ENCODE measurements around the gene DGCR6.
"Not testable (repeated sequence)": the region's sequence is repeated elsewhere in the genome, so short reads cannot be mapped to it uniquely, and the experiment has no call there.

The DGCR6 gene

DNA sequence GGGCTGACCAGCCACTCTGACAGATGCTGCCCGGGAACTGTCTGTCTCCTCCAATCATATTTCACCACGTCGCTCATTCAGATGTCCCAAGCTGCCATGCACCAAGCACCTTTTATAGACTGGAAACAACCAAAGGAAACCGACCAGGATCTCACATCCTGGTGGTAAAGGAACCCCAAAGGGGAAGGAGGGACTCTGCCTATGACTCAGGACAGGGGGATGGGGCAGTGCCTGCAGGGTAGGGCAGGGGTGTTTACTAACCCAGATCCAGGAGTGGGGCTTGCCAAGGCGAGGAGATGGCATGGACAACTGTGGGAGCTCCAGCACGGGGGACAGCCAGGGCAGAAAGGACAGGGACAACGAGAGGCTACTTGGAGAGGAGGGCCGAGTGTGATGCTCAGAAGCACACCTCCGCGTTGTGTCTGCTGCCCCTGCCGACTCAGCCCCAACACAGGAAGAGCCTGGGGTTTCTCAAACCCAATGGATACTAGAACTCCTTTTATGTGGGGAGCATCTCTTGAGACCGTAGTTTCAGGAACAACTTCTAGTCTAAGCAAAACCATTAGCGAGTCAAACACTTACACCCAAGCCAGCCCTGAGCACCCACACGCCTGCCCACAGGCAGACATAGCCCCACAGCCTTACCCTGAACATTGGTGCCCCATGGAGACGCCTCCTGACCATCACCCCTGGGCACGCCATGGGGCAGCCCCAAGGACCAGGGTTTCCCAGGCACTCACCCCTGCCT, 26.0 kb downstream of the DGCR6 start:
- no peak for DNase-seq (ENCODE audit: low read depth)

DNA sequence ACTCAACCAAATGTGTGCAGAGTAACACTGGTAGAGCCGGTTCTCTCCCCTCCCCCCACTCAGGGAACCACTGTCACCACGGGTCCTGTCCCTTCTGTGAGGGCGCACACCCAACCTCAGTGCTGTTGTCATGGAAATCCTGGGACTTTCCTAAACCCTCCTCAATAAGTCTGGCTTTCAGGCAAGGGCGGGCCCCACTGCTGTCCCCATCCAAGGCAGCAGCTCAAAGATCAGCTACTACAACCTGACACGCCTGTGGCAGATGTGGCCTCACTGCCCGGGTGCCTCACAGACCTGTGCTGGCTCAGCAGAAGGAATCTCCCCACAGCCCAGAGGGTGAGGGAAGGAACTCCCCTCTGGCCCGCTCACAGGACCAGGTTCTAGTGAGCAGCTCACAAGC, 27.8 kb downstream of the DGCR6 start:
- no peak for DNase-seq (ENCODE audit: low read depth)

DNA sequence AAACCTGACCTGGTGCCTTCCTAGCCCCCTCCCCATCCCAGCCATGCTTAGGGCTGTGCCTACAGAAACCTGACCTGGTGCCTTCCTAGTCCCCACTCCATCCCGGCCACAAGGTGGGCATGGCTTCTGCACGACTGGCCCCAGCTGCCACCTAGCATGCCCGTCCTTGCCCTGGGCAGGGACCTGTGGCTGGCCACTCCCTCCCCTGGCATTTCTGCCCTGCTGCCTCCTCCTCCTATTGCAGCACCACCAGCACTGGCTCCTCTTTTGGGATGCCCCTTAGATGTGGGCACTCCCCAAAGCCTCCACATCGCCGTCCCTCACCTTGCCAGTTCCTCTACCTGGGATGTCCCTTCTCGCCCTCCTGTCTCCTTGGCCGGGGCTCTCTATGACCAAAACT, 28.6 kb downstream of the DGCR6 start:
- not testable (repeated sequence) for DNase-seq (ENCODE audit: low read depth)

DNA sequence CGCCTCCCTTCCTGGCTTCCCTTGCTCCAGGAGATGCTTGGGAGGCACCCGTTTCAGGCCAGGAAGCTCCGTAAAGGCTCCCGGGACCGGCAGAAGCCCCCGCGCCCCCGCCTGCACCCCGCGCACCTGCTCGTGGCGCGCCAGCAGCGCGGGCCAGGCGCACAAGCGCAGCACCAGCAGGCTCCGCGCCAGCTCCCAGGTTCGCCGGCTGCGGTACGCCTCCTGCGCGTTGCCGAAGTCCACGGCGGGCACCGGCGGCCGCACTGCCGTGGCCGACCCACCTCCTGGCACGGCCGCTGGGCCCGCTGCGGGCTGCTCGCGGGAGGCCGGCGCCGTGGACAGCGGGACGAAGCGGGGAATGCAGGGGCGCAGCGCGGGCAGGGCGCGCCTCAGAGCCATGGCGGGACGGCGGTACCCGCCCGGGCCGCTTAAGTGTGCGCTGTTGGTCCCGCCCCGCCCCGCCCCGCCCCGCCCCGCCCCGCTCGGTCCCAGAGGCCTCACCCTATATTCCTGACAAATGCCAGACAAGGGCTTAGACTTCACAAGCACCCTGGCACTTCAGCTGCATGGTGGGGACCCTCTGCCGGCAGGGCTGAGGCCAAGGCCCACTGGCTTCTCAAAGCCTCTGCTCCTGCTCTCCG, 29.9 kb downstream of the DGCR6 start, which contains the start of gene PRODH:
TSS of gene PRODH (minus strand) at position 405 of the 641 bp plus-strand sequence. CDS start at position 399, 6 bp downstream.
- no peak for DNase-seq (ENCODE audit: low read depth)

DNA sequence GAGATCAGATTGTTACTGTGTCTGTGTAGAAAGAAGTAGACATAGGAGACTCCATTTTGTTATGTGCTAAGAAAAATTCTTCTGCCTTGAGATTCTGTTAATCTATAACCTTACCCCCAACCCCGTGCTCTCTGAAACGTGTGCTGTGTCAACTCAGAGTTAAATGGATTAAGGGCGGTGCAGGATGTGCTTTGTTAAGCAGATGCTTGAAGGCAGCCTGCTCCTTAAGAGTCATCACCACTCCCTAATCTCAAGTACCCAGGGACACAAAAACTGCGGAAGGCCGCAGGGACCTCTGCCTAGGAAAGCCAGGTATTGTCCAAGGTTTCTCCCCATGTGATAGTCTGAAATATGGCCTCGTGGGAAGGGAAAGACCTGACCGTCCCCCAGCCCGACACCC, 32.6 kb downstream of the DGCR6 start:
- not testable (repeated sequence) for DNase-seq (ENCODE audit: low read depth)

DNA sequence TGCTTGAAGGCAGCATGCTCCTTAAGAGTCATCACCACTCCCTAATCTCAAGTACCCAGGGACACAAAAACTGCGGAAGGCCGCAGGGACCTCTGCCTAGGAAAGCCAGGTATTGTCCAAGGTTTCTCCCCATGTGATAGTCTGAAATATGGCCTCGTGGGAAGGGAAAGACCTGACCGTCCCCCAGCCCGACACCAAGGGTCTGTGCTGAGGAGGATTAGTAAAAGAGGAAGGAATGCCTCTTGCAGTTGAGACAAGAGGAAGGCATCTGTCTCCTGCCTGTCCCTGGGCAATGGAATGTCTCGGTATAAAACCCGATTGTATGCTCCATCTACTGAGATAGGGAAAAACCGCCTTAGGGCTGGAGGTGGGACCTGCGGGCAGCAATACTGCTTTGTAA, 41.0 kb downstream of the DGCR6 start:
- not testable (repeated sequence) for DNase-seq (ENCODE audit: low read depth)

DNA sequence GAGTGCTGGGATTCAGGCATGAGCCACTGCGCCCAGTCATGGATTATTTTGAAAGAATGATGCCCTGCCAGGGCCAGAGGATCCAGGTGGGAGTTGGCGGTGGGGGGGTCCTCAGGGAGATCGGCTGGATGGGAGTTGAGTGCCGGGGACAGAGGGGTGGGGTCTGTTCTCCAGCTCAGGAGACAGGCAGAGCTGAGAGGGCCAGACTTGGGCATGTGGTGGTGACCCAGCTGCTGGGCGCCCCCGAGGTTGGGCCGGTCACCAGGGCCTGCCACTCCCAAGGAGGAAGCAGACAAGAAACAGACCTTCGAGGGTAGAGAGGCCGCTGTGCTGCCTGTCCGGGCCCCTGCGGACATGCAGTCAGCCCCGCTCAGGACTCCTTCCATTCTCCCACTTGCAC, 41.8 kb downstream of the DGCR6 start:
- no peak for DNase-seq (ENCODE audit: low read depth)

DNA sequence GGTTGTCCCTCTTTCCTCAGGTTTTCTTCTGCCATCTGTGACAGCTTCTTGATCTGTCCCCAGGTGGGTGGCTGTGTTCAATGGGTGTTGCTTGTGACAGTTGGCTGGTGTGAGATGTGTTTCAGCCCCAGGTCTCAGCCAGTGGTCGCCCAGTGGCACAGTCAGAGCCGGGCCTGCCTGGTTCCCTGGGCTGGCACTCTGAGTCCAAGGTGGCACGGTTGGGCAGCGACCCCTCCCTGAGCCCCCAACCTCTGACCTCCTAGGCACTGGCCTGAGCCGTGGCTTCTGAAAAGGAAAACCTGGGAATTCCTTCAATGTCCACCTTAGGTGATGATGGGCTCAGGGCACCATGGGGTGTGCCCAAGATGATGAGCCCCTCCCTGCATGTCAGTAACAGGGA, 44.0 kb downstream of the DGCR6 start:
- no peak for DNase-seq (ENCODE audit: low read depth)

DNA sequence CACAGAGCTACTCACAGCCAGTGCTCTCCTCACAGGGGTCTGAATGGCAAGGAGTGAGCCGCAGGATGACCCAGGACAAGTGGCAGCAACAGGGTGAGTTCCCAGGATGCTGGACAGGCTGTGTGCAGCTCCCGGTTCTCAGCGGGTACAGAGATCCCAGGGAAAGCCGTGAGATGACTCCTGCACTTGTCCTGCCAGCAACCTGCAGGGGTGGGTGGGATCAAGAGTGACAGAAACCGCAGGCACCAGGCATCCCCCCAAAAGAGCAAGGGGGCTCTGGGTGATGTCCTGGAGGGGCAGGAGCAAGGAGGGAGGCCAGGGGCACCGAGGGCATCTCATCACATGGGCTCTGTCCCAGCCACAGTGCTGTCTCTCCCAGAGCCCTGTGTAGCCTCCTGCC, 45.9 kb downstream of the DGCR6 start:
- DNase-seq (ENCODE audit: low read depth): no peak

DNA sequence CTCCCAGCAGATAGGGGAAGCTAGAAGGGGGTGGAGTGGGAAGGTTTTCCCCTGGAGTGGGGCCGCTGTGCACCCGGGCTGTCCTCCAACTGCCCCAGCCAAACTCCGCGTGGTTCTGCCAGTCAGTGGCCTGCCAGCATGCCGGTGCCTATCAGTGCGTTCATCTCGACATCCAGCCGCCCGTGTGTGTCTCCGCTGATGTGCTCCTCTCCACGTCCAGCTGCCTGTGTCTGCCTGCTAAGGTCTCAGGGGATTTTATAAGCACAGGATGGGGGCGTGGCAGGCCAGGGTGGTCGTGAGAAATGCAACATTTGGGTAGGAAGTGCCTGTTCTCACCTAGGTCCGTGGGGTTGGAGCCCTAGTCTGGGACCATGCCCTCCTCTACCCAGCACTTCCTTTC, 47.0 kb downstream of the DGCR6 start:
- not testable (repeated sequence) for DNase-seq (ENCODE audit: low read depth)

DNA sequence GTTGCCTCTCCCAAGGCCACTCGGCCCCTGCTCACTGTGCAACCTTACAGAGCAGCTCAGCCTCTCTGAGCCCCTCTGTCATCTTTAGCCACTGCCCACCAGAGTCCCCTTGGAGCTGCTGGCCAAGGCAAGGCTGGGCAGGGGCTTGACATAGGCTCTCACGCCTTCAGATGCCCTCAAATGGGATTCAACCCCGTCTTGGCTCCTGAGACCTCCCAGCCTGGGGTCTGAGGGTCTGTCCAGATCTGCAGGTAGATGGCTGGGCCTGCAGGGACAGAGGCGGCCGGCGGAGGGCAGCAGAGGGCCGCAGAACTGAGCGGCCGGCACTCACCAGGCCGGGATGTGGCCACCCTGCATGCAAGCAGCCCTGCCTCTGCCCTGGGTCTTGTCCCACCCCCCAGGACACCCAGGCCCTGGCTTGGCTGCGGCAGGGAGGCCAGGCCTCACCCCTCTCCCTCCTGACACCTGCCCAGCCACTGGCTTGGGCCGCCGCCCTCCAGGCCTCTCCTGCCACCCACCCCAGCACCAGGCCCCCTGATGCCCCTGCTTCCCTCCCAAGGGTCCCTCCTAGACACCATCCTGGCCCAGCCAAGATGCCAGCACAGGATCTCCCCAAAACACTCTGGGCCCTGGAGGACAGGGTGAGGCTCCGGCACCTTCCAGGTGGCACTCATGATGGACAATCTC, 48.3 kb downstream of the DGCR6 start:
- peak; percentile 41 for DNase-seq (ENCODE audit: low read depth)

DNA sequence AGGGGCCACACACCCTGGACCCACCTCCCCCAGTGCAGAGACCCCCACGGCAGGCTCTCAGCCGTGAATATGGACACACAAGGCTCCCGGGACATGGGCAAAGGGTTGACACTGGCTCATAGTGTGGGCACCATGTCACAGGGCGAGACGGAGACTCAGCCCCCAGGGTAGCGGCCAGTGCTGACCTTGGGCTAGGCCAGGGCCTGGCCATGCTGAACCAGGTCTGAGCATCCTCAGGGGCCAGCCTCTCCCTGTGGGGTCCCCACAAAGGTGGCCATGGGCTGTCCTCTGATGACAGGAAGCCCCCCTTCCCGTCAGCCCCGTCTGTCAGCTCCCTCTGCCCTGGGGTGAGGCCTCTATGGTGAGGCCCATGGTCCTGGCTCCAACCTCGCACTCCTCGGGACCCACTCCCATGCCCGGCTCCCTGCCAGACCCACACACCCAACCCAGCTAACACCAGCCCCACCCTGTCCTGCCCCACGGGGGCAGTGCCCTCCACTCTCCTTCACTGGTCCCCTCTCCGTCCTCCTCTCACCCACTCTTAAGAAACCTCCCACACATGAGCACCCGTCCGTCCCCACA, 49.0 kb downstream of the DGCR6 start:
- DNase-seq (ENCODE audit: low read depth): no peak

DNA sequence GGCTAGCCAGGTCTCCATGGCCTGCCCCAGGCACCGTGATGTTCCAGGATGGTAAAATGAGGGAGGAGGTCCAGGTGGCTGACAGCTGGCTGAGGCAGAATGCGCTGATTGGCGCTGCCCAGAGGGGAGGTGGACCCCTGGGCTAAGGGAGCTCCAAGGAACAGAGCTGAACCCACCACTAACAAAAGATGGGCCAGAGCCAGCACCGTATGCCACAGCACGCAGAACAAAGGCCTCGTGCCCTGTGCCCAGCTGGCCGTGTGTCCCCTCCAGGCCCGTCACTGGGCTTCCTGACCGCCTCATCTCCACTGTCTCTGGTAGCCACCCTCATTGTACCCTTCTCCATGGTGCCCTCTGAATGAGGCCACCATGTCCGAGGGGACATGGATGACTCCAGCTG, 49.6 kb downstream of the DGCR6 start:
- no peak for DNase-seq (ENCODE audit: low read depth)

DNA sequence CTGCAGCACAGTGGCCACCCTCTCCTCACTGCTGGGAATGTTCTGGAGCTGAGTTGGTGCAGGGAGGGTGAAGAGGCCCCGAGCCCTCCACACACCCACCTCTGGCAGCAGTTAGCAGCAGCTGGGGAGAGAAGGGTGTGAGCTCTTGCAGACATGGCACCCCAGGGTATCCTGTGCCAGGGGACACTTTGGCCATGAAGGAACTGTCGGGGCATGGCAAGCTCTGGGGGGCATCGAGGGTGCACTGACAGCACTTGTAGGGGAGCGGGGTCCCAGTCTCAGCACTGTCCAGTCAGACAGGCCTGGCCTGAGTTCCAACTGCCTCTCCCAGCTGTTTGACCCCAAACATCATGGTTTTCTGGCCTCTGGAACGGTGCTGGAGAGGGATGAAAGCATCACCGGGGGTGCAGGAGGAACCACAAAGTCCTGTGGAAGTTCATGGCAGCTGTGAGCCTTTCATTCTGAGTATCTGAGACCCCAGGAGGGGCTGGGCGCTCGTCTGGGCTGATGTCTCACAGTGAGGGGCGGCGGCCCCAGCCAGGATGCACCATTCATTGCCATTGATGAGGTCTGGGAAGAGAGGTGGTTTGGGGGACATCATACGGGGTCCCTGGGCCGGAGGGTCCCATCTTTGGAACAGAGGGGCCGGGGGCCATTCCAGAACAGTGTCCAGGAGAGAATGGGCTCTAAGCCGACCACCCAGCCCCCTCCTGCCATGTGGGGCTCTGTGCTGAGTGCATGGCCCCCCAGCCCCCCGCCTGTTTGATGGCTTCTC, 50.2 kb downstream of the DGCR6 start:
- not testable (repeated sequence) for DNase-seq (ENCODE audit: low read depth)

DNA sequence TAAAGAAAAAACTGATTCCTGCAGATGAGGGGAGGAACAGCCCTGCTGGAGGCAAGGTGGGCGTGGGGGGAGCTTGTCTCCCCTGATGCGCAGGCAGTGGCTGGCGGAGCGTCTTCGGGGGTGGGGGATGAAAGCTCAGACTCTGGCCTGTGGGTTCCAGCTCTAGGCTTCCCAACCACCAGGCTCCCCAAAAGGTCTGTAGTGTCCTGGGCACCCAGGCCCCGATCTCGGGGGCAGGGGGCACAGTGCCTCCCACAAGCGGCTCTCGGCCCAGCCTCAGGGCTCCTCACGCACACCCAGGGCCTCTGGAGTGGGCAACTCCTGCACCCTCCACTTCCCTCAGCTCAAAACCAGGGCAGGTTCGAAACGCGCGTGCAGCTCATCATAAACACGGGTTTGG, 50.8 kb downstream of the DGCR6 start:
- DNase-seq (ENCODE audit: low read depth): not testable (repeated sequence)

DNA sequence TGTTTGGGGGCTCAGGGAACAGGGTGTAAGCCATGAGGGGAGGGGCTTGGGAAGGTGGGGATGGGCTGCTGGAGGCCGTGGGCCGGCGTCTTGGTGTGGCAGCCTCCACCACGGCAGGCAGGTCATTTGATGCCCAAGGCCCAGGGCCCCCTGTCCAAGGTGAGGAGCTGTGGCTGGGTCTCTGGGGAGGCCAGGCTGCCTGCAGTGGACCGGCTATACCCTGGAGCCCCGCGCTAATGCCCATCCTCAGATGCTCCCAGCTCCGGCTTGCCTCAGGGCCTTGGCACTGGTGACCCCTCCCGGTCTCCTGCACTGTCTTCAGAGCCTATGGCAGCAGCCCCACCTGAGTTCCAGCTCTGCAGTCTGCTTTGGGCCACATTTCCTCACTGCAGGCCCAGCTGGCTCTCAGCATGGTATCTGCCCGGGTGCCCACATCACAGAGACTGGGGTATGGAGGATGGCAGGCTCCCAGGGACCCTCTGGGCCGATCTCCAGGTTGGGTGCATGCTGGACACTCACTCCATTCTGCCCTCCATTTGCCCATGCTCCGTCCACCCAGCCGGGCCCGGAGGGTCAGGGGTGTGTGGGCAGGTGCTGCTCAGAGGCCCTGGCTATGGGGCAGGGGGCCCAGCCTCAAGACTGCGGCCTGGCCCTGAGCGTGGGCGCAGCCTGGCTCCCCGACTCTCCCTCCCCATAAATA, 51.7 kb downstream of the DGCR6 start:
- DNase-seq (ENCODE audit: low read depth): not testable (repeated sequence)

DNA sequence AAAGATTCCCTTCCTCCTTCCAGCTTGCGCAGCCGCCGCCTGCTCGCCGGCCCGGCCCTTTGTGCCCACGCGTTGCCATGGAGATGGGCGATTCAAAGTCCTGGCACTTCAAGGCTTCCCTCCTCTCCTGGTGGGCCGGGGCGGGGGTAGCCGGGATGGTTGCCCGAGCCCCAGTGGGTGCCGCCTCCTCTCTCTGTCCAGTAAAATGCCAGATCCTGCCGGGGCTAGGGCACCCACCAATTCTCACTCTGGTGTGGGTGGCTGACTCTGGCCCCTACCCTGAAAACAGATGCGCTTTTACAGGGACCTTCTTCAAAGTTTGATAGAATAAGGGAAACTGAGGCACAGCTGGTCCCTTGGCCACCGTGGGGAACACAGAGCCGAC, 52.2 kb downstream of the DGCR6 start:
- not testable (repeated sequence) for DNase-seq (ENCODE audit: low read depth)

DNA sequence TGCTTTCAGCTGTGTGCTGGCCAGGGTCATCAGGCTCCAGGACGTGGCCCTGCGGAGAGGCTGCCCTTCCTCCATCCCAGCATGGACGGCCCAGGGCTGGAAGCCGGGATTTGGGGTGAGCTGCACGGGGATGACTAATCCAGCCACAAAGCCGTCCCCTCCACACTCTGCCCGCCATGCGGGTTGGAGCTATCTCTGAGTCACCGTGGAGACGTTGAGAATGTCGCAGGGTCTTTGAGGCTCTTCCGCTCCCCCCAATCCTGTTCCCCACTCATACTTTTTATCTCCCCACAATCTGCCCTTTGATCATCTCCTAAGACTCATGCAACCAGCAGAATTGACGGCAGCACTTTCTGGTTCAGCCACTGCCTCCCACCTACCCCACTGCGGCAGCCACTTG, 52.6 kb downstream of the DGCR6 start:
- DNase-seq (ENCODE audit: low read depth): not testable (repeated sequence)

DNA sequence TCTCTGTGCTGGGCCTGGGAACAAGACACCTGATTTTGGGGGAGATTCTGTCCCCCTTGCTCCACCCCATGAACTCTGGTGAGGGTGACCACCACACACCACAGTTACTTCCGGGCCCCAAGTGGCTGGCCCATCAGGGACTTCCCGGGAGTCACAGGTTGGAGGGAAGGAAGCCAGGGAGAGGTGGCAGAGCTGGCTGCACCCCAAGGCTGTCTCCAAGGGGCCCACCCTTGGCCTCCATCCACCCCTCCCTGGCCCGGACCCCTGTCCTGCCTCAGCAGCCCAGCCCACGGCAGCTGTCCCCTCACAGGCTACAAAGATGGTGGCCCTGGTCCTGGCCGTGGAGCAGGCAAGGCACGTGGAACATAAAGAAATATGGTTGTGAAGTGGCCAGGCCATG, 53.1 kb downstream of the DGCR6 start:
- DNase-seq (ENCODE audit: low read depth): not testable (repeated sequence)

DNA sequence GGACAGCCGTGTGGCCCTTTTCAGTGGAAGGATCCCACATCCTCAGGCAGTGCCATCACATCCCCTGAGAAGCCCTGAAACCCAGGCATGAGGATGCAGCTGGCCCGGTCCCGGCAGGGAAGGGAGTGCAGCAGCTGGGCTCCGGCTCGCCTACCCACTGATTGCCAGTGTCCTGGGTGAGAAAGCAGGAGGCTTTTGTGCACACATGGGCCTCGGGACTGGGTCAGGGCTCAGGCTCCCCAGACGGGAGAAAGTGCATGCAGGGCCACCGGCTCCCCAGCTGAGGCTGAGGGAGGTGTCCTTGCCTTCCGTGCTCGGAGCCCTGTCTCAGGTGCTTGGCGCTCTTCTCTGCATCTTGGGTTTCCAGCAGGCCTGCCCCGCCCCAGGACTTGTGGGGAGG, 53.6 kb downstream of the DGCR6 start:
- DNase-seq (ENCODE audit: low read depth): not testable (repeated sequence)

DNA sequence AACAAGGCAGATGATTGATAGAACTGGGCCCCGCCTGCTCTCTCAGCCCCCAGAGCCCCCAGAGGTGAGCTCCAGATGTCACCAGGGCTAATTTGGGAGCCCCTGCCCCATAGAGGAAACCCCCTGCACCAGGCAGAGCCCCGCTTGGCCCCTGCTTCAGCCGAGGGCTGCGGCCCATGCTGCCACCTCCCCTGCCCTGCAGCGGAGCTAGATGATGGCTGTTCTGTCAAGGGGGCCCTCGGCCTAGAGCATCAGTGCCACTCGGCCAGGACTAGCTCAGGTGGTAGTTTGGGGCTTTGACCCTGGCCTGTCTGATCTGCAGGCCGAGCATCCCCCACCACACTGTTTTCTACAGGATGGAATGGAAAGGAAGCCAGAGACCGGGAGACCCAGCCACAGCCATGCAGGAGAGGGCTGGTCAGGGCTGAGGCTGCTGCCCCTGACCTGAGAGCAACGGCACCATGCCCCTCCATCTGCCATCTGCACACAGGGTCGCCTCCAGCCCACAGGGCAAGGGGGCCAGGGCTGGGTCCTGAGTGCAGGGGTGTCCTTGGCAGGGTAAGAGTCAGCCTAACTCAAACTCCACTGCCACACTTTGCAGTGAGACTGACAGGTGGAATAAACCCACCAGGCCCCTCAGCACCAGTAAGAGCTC, 54.2 kb downstream of the DGCR6 start:
- not testable (repeated sequence) for DNase-seq (ENCODE audit: low read depth)
